GM19239 (cell line): ENCODE results near the gene KANSL1.
"Not testable (repeated sequence)": the region's sequence is repeated elsewhere in the genome, so short reads cannot be mapped to it uniquely, and the experiment has no call there.

Experiments
- DNase-seq: peaks from one replicate; pipeline ENCODE4 v3.0.0; 2011; ENCODE audit warnings: low spot score; ENCODE audit not compliant: insufficient read length
- FAIRE-seq: peaks from 2 replicates; lab custom pipeline; 2011; peaks lifted over from hg19 to GRCh38; lab: Jason Lieb, UNC

Gene KANSL1

GRCh38 chr17:46031440-46031839, 161.8 kb downstream of the KANSL1 start:
- FAIRE-seq = no peak
- DNase-seq = no peak

DNA sequence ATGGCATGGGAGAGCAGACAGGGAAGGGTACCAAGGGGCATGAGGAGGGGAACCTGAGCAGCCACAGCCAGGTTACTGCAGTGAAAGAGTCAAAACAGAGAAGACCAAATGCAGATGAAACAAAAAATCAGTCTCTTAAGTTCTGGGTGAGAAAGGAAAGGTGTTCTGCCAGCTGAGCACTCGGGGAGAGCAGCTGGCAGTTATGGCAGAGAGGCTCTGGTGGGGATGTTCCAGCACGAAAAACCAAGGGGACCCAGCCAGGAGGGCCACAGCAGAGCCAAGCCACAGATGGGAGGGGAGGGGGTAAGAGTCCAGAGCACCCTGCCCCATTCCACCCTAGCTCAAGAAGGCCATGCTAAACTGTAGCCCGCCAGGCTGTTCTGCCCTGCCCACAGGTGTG, 162.5 kb downstream of the KANSL1 start:
- DNase-seq = no peak
- FAIRE-seq = no peak

DNA sequence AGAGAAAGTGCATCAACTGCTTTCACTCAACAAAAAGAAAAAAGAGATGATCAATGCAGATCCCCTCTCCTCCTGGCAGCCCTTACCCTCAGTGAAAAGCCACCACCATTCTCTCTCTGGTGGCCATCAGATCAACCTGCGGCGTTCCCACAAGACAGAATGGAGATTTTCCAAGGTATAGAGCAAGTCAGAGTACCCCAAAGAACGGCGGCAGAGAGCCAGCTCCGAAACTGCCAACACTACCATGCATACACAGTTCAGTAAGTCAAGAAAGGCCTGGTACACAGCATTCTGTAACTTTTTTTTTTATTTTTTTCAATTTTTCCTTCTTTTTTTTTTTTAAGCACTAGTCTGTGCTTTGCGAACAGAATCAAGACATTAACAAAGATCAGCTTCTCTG, 163.6 kb downstream of the KANSL1 start:
- no peak for FAIRE-seq
- no peak for DNase-seq

DNA sequence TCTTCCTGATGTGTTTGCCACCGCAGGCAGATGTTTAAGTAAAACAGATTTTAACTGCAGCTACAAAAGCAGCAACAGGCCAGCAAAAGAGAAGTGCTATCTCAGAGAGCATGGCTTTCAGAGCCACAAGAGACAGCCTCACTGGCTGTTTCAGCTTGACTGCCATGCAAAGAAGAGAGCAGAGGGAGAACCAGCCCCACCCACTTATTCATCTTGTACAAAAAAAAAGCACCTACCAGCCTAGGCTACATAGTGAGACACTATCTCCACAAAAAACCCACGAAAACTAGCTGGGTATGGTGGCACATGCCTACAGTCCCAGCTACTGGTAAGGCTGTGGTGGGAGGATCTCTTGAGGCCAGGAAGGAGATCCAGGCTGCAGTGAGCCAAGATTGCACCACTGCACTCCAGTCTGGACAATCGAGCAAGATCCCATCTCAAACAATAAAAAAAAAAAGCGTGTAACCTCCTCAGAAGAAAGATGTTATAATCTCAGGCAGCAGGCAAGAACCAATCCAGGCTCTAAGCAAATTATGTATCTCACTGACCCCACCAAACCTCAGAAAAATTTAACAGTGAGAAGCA, 164.2 kb downstream of the KANSL1 start:
- DNase-seq = no peak
- FAIRE-seq = no peak

GRCh38 chr17:46028374-46028773, 164.9 kb downstream of the KANSL1 start:
- DNase-seq (no peak), FAIRE-seq (no peak)

DNA sequence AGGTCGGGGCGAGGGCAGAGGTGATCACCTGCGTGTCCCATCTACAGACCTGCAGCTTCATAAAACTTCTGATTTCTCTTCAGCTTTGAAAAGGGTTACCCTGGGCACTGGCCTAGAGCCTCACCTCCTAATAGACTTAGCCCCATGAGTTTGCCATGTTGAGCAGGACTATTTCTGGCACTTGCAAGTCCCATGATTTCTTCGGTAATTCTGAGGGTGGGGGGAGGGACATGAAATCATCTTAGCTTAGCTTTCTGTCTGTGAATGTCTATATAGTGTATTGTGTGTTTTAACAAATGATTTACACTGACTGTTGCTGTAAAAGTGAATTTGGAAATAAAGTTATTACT, 165.3 kb downstream of the KANSL1 start:
- FAIRE-seq = no peak

GRCh38 chr17:46027048-46027975, 165.9 kb downstream of the KANSL1 start:
- DNase-seq = no peak
- FAIRE-seq = no peak

More for the DNA sequence above, 165.3 kb downstream of the KANSL1 start:
- DNase-seq = no peak

DNA sequence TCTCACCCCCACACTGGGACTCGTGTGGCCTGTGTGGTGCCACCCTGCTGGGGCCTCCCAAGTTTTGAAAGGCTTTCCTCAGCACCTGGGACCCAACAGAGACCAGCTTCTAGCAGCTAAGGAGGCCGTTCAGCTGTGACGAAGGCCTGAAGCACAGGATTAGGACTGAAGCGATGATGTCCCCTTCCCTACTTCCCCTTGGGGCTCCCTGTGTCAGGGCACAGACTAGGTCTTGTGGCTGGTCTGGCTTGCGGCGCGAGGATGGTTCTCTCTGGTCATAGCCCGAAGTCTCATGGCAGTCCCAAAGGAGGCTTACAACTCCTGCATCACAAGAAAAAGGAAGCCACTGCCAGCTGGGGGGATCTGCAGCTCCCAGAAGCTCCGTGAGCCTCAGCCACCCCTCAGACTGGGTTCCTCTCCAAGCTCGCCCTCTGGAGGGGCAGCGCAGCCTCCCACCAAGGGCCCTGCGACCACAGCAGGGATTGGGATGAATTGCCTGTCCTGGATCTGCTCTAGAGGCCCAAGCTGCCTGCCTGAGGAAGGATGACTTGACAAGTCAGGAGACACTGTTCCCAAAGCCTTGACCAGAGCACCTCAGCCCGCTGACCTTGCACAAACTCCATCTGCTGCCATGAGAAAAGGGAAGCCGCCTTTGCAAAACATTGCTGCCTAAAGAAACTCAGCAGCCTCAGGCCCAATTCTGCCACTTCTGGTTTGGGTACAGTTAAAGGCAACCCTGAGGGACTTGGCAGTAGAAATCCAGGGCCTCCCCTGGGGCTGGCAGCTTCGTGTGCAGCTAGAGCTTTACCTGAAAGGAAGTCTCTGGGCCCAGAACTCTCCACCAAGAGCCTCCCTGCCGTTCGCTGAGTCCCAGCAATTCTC, 166.8 kb downstream of the KANSL1 start:
- no peak for FAIRE-seq
- DNase-seq = no peak

DNA sequence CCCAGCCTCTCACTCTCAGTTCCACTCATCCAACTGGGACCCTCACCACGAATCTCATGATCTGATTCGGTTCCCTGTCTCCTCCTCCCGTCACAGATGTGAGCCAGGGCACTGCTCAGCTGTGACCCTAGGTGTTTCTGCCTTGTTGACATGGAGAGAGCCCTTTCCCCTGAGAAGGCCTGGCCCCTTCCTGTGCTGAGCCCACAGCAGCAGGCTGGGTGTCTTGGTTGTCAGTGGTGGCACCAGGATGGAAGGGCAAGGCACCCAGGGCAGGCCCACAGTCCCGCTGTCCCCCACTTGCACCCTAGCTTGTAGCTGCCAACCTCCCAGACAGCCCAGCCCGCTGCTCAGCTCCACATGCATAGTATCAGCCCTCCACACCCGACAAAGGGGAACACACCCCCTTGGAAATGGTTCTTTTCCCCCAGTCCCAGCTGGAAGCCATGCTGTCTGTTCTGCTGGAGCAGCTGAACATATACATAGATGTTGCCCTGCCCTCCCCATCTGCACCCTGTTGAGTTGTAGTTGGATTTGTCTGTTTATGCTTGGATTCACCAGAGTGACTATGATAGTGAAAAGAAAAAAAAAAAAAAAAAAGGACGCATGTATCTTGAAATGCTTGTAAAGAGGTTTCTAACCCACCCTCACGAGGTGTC, 167.6 kb downstream of the KANSL1 start:
- DNase-seq (no peak), FAIRE-seq (no peak)

GRCh38 chr17:46025060-46025459, 168.2 kb downstream of the KANSL1 start:
- no peak for FAIRE-seq

DNA sequence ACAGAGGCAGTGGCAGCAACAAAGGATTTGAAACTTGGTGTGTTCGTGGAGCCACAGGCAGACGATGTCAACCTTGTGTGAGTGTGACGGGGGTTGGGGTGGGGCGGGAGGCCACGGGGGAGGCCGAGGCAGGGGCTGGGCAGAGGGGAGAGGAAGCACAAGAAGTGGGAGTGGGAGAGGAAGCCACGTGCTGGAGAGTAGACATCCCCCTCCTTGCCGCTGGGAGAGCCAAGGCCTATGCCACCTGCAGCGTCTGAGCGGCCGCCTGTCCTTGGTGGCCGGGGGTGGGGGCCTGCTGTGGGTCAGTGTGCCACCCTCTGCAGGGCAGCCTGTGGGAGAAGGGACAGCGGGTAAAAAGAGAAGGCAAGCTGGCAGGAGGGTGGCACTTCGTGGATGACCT, 168.6 kb downstream of the KANSL1 start:
- DNase-seq = no peak
- FAIRE-seq = no peak

More at GRCh38 chr17:46025060-46025459, 168.2 kb downstream of the KANSL1 start:
- DNase-seq = no peak

DNA sequence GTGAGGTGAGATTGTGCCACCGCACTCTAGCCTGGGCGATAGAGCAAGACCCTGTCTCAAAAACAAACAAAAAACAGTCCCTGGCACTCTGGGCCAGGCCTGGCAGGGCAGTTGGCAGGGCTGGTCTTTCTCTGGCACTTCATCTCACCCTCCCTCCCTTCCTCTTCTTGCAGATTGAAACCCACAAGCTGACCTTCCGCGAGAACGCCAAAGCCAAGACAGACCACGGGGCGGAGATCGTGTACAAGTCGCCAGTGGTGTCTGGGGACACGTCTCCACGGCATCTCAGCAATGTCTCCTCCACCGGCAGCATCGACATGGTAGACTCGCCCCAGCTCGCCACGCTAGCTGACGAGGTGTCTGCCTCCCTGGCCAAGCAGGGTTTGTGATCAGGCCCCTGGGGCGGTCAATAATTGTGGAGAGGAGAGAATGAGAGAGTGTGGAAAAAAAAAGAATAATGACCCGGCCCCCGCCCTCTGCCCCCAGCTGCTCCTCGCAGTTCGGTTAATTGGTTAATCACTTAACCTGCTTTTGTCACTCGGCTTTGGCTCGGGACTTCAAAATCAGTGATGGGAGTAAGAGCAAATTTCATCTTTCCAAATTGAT, 169.3 kb downstream of the KANSL1 start:
- no peak for FAIRE-seq
- no peak for DNase-seq

GRCh38 chr17:46023366-46023765, 169.9 kb downstream of the KANSL1 start:
- not testable (repeated sequence) for DNase-seq, FAIRE-seq

- FAIRE-seq (no peak), DNase-seq (no peak)
These were observed 172.2 kb downstream of the KANSL1 start for GRCh38 chr17:46020998-46021397.

GRCh38 chr17:46020023-46020761, 173.0 kb downstream of the KANSL1 start:
- no peak for FAIRE-seq
- peak; percentile 63 for DNase-seq

GRCh38 chr17:46019408-46019925, 173.8 kb downstream of the KANSL1 start:
- not testable (repeated sequence) for DNase-seq, FAIRE-seq

- DNase-seq (no peak), FAIRE-seq (no peak)
These were observed 179.6 kb downstream of the KANSL1 start for GRCh38 chr17:46013502-46014165.

DNA sequence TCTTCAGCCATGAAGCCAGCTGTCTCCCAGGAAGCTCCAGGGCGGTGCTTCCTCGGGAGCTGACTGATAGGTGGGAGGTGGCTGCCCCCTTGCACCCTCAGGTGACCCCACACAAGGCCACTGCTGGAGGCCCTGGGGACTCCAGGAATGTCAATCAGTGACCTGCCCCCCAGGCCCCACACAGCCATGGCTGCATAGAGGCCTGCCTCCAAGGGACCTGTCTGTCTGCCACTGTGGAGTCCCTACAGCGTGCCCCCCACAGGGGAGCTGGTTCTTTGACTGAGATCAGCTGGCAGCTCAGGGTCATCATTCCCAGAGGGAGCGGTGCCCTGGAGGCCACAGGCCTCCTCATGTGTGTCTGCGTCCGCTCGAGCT, 180.1 kb downstream of the KANSL1 start:
- DNase-seq (no peak), FAIRE-seq (no peak)
